Smooth muscle cell (in vitro differentiated cells): Measurements from ENCODE around the gene NIP7. TPM values are rescaled to one million over a fixed set of nuclear protein-coding genes. Genes with fewer than 3 reads are reported as not detected.

Source experiments
- DNase-seq: peaks from one replicate; lab custom pipeline; 2025; ENCODE audit not compliant: unreplicated experiment; lab: John Stamatoyannopoulos, UW
- H2AFZ ChIP-seq: fragments of 200-600 bp; sonication (generic); 2 replicates; pipeline ENCODE4 v1.6.0; 2016; ENCODE audit warnings: antibody characterized with exemption, low read depth, mild to moderate bottlenecking
- H3F3A ChIP-seq: fragments of 200-600 bp; sonication (generic); 2 replicates; pipeline ENCODE4 v1.6.0; 2017; ENCODE audit warnings: antibody characterized with exemption, low read depth
- H3K27ac ChIP-seq: fragments of 200-600 bp; sonication (generic); 2 replicates; pipeline ENCODE4 v1.5.1; 2016; ENCODE audit warnings: low read depth, mild to moderate bottlenecking
- H3K27me3 ChIP-seq: fragments of 200-600 bp; sonication (generic); 2 replicates; pipeline ENCODE4 v1.6.1; 2016; ENCODE audit warnings: low read depth, mild to moderate bottlenecking
- H3K36me3 ChIP-seq: fragments of 200-600 bp; sonication (generic); 2 replicates; pipeline ENCODE4 v1.5.1; 2016; ENCODE audit warnings: low read depth
- H3K4me1 ChIP-seq: fragments of 200-600 bp; sonication (generic); 2 replicates; pipeline ENCODE4 v1.5.1; 2016; ENCODE audit warnings: low read depth
- H3K4me2 ChIP-seq: fragments of 200-600 bp; sonication (generic); 2 replicates; pipeline ENCODE4 v1.6.0; 2016; ENCODE audit warnings: mild to moderate bottlenecking
- H3K4me3 ChIP-seq: fragments of 200-600 bp; sonication (generic); 2 replicates; pipeline ENCODE4 v1.5.1; 2016; ENCODE audit warnings: mild to moderate bottlenecking
- H3K79me2 ChIP-seq: fragments of 200-600 bp; sonication (generic); 2 replicates; pipeline ENCODE4 v1.6.0; 2016; ENCODE audit warnings: low read depth, mild to moderate bottlenecking
- H3K9ac ChIP-seq: fragments of 200-600 bp; sonication (generic); 2 replicates; pipeline ENCODE4 v1.6.0; 2016; ENCODE audit warnings: low read depth
- H3K9me3 ChIP-seq: fragments of 200-600 bp; sonication (generic); replicated peaks from 2 replicates; pipeline ENCODE4 v1.5.1; 2016; ENCODE audit warnings: low read depth
- H4K20me1 ChIP-seq: fragments of 200-600 bp; sonication (generic); 2 replicates; pipeline ENCODE4 v1.6.0; 2016; ENCODE audit warnings: low read depth
- CTCF ChIP-seq: fragments of 200-600 bp; sonication (generic); IDR thresholded peaks from 2 replicates; pipeline ENCODE4 v1.5.1; 2017; ENCODE audit warnings: borderline replicate concordance, mild to moderate bottlenecking, antibody characterized with exemption; ENCODE audit not compliant: insufficient read depth, poor library complexity, severe bottlenecking
- WGBS: methylation state at CpG from one replicate; pipeline ENCODE4 v1.1.7; 2016; ENCODE audit warnings: low lambda C conversion rate; 5-methylcytosine and 5-hydroxymethylcytosine counted together
- polyA plus RNA-seq: library from polyadenylated mRNA; unstranded; fragments of >200 nt; fragmentation: Nextera tagmentation; extraction: Ambion mirVana; gene quantifications from 2 replicates; pipeline ENCODE4 v1.2.1, GENCODE V29; 2016
- total RNA-seq: library from RNA; depleted of rRNA; stranded (reverse); fragments of >200 nt; gene quantifications from 2 replicates; pipeline ENCODE4 v1.2.3, GENCODE V29; 2014

NIP7 gene
- total and polyA plus RNA-seq, 2 experiments from 2014 or later: 17.0 to 20.3 TPM

- Histone ChIP-seq H2AFZ (no peak overlapping the region), H3K9ac (no peak overlapping the region), H3K79me2 (no peaks in the 10 kb centered on the region), H3K4me3 (no peak overlapping the region), H3F3A (peaks cover 7% of the 10 kb centered on the region), H3K36me3 (peaks cover 1% of the 10 kb centered on the region), H3K9me3 (no peaks in the 10 kb centered on the region), H4K20me1 (no peaks in the 10 kb centered on the region), H3K27me3 (no peaks in the 10 kb centered on the region), H3K4me1 (no peaks in the 10 kb centered on the region), H3K4me2 (no peak overlapping the region), H3K27ac (no peak overlapping the region)
- 75% methylated on average over 1 of the region's 1 CpG for WGBS
- no peak for DNase-seq
- no peak for TF ChIP-seq CTCF
Measured at GRCh38 chr16:69306031-69306430, 33.5 kb upstream of the NIP7 start.

GRCh38 chr16:69307091-69307490, 32.5 kb upstream of the NIP7 start:
- peaks cover 2% of the 10 kb centered on the region for H3K4me1 ChIP-seq
- DNase-seq: no peak
- H3K27me3 ChIP-seq: no peaks in the 10 kb centered on the region
- peaks cover 9% of the 10 kb centered on the region for H3K79me2 ChIP-seq
- no peak overlapping the region for H3K9ac ChIP-seq
- no peak overlapping the region for H3K27ac ChIP-seq
- no peak for TF ChIP-seq CTCF
- no peaks in the 10 kb centered on the region for H3K9me3 ChIP-seq
- no peaks in the 10 kb centered on the region for H3K36me3 ChIP-seq
- 61% methylated on average over 1 of the region's 1 CpG for WGBS
- no peak overlapping the region for H3K4me2 ChIP-seq
- no peak overlapping the region for H2AFZ ChIP-seq
- peaks cover 7% of the 10 kb centered on the region for H3F3A ChIP-seq
- peaks cover 5% of the 10 kb centered on the region for H4K20me1 ChIP-seq
- H3K4me3 ChIP-seq: no peak overlapping the region

- no peak for TF ChIP-seq CTCF
- Histone ChIP-seq H3K9me3 (no peaks in the 10 kb centered on the region), H3K27me3 (no peaks in the 10 kb centered on the region), H3K4me3 (no peak overlapping the region), H2AFZ (no peak overlapping the region), H3K4me1 (peaks cover 8% of the 10 kb centered on the region), H3K27ac (no peak overlapping the region), H3K9ac (no peak overlapping the region), H3K79me2 (peaks cover 16% of the 10 kb centered on the region), H3K36me3 (no peaks in the 10 kb centered on the region), H3K4me2 (no peak overlapping the region), H4K20me1 (peaks cover 13% of the 10 kb centered on the region), H3F3A (peaks cover 7% of the 10 kb centered on the region)
- no peak for DNase-seq
- WGBS: 93% methylated on average over 2 of the region's 2 CpGs
Measured at GRCh38 chr16:69307856-69308255, 31.7 kb upstream of the NIP7 start.

- Histone ChIP-seq H3K9ac (no peak overlapping the region), H3K4me3 (no peak overlapping the region), H3K27me3 (no peaks in the 10 kb centered on the region), H3K27ac (no peak overlapping the region), H3F3A (peaks cover 7% of the 10 kb centered on the region), H3K4me2 (no peak overlapping the region), H4K20me1 (peaks cover 25% of the 10 kb centered on the region), H3K9me3 (no peaks in the 10 kb centered on the region), H3K36me3 (no peaks in the 10 kb centered on the region), H3K4me1 (peaks cover 8% of the 10 kb centered on the region), H2AFZ (no peak overlapping the region), H3K79me2 (peaks cover 31% of the 10 kb centered on the region)
- DNase-seq: no peak
- TF ChIP-seq CTCF: no peak
- 93% methylated on average over 12 of the region's 12 CpGs for WGBS
Measured at GRCh38 chr16:69309316-69309715, 30.3 kb upstream of the NIP7 start.
